Prostate gland (tissue), 2 donors: ENCODE measurements around the gene FAM186B. TPM values are rescaled to one million over a fixed set of nuclear protein-coding genes. Genes with fewer than 3 reads are reported as not detected.

Experiments
- DNase-seq: peaks from one replicate; pipeline ENCODE4 v3.0.0-alpha.2; 2019; ENCODE audit warnings: low spot score
- H3K27ac ChIP-seq, 2 donors: fragments of 200-600 bp; sonication (generic); 2 replicates each; pipeline ENCODE4 v1.5.1; 2017 to 2019
- H3K27me3 ChIP-seq: fragments of 200-600 bp; sonication (generic); replicated peaks from 2 replicates; pipeline ENCODE4 v1.5.1; 2019; ENCODE audit not compliant: insufficient read depth
- H3K36me3 ChIP-seq, 2 donors: fragments of 200-600 bp; sonication (generic); 1 replicate in 1 of 2; 2 replicates in 1 of 2; pipeline versions ENCODE4 v1.5.1 to v1.8.1; 2017 to 2019
- H3K4me1 ChIP-seq: fragments of 200-600 bp; sonication (generic); replicated peaks from 2 replicates; pipeline ENCODE4 v1.5.1; 2019
- H3K4me3 ChIP-seq, 2 donors: fragments of 200-600 bp; sonication (generic); 2 replicates each; pipeline ENCODE4 v1.5.1; 2017 to 2019
- H3K9me3 ChIP-seq: fragments of 200-600 bp; sonication (generic); 2 replicates; pipeline ENCODE4 v1.5.1; 2017
- POLR2A ChIP-seq: fragments of 450-650 bp; IDR thresholded peaks from one replicate; pipeline ENCODE4 v1.6.1; 2016; ENCODE audit warnings: antibody characterized with exemption, mild to moderate bottlenecking
- POLR2AphosphoS5 ChIP-seq: sonication (generic); formaldehyde crosslinking; IDR thresholded peaks from one replicate; pipeline ENCODE4 v1.6.1; 2017; ENCODE audit warnings: antibody characterized with exemption
- WGBS: methylation state at CpG from one replicate; pipeline ENCODE4 v1.1.5; 2018; 5-methylcytosine and 5-hydroxymethylcytosine counted together
- intact Hi-C: fragments of 100-400 bp; cut with DNase I; formaldehyde crosslinking; loops from one replicate; pipeline ENCODE4 v1.14.2; 2022
- total RNA-seq, 2 donors: library from RNA; depleted of rRNA; stranded (reverse); fragments of >200 nt; gene quantifications; one replicate each; pipeline ENCODE4 v1.1.0, GENCODE V29; 2016
- TF ChIP-seq, protein P1 (sequence below), 4 experiments: fragments of 200-600 bp in 2 of 4; fragments of 450-650 bp in 2 of 4; sonication (generic) in 2 of 4; IDR thresholded peaks; 1 replicate in 3 of 4; 2 replicates in 1 of 4; pipeline ENCODE4 v1.5.1; 2016 to 2019; ENCODE audit warnings: antibody characterized with exemption in 4 of 4, mild to moderate bottlenecking in 2 of 4, moderate library complexity in 2 of 4

FAM186B gene
- total RNA-seq, 2 donors from 2014 or later = 0.23 to 10.0 TPM

DNA sequence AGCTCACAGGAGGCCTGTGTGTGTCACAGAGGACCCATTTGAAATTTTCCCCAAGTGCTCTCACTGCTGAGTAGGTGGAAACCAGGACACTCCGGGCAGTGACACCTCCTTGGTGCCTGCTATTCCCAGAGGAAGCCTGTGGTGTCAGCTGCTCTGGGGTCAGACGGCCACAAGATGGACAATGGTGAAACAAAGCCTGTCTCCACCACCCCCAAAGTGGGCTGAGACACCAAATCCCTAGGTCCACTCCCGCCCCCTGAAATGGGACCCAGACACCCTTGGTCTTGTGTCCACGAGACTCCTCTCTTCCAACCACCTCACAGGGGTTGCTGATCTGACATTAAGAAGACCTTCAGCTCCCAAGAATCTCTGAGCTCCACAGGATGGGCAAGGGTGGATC lies 59.6 kb downstream of the FAM186B start:
- intact Hi-C loops = no loop called here
- no peaks in the 10 kb centered on the region for H3K9me3 ChIP-seq
- TF ChIP-seq, protein P1, sequence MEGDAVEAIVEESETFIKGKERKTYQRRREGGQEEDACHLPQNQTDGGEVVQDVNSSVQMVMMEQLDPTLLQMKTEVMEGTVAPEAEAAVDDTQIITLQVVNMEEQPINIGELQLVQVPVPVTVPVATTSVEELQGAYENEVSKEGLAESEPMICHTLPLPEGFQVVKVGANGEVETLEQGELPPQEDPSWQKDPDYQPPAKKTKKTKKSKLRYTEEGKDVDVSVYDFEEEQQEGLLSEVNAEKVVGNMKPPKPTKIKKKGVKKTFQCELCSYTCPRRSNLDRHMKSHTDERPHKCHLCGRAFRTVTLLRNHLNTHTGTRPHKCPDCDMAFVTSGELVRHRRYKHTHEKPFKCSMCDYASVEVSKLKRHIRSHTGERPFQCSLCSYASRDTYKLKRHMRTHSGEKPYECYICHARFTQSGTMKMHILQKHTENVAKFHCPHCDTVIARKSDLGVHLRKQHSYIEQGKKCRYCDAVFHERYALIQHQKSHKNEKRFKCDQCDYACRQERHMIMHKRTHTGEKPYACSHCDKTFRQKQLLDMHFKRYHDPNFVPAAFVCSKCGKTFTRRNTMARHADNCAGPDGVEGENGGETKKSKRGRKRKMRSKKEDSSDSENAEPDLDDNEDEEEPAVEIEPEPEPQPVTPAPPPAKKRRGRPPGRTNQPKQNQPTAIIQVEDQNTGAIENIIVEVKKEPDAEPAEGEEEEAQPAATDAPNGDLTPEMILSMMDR (IDR thresholded peaks at IDR 0.05) = no peak
- TF ChIP-seq POLR2A (no peak), POLR2AphosphoS5 (no peak)
- no peaks in the 10 kb centered on the region for H3K4me1 ChIP-seq
- H3K27me3 ChIP-seq = no peaks in the 10 kb centered on the region
- H3K36me3 ChIP-seq = no peaks in the 10 kb centered on the region
- H3K27ac ChIP-seq = no peak overlapping the region
- no peak overlapping the region for H3K4me3 ChIP-seq
- no peak for DNase-seq
- 87% methylated on average over 4 of the region's 4 CpGs for WGBS

DNA sequence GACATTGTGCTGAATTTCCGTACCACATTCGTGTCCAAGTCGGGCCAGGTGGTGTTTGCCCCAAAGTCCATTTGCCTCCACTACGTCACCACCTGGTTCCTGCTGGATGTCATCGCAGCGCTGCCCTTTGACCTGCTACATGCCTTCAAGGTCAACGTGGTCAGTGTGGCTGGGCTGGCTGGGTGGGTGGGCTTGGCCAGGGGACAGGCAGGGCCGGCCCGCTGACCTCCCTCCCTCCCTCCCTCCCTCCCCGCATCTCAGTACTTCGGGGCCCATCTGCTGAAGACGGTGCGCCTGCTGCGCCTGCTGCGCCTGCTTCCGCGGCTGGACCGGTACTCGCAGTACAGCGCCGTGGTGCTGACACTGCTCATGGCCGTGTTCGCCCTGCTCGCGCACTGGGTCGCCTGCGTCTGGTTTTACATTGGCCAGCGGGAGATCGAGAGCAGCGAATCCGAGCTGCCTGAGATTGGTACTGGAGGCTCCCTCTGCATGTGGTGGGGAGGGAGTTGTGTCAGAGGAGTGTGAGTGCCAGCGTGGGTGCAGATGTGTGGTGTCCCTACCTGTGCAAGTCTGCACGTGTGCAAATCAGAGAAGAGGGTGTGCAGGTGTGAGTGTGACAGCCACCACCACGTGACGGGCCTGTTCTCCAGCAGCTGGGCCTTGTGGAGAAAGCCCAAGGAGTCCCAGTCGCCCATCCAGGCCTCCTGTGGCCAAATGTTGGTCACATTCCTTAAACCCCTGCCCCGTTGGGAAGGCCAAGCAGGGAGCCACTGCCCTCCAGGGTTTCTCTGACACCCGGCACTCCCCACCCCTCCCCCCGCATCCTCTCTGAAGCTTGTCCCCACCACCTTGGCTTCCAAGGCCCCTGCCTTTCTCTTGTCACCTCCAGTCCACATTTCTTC lies 61.3 kb downstream of the FAM186B start:
- 63% methylated on average over 39 of the region's 39 CpGs for WGBS
- Histone ChIP-seq H3K9me3 (no peaks in the 10 kb centered on the region), H3K4me3 (no peak overlapping the region), H3K27me3 (no peaks in the 10 kb centered on the region), H3K36me3 (no peaks in the 10 kb centered on the region), H3K4me1 (no peaks in the 10 kb centered on the region), H3K27ac (no peak overlapping the region)
- DNase-seq = no peak
- TF ChIP-seq POLR2A = no peak
- intact Hi-C loops = no loop called here

DNA sequence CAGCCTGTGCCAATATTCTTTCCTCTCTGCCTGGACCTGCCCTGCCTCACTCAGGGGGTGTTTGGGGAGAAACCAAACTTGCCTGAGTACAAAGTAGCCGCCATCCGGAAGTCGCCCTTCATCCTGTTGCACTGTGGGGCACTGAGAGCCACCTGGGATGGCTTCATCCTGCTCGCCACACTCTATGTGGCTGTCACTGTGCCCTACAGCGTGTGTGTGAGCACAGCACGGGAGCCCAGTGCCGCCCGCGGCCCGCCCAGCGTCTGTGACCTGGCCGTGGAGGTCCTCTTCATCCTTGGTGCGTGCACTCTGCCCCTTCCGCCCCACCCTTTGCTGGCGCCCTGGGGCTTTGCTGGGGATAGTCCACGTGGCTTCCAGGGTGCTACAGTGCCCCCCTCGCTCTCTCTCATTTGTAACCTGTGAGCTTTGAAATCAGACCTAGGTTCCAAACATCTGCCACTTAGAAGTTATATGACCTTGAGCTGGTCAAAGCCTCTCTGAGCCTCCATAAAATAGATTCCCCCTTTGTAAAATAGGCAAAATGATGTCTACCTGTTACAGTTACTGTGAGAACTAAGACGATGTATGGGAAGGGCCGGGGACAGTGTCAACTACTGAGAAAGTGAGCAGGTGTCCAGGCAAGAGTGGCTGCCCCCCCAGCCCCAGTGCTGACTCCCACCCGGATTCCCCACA lies 62.1 kb downstream of the FAM186B start:
- Histone ChIP-seq H3K4me3 (no peak overlapping the region), H3K27me3 (no peaks in the 10 kb centered on the region), H3K9me3 (no peaks in the 10 kb centered on the region), H3K27ac (no peak overlapping the region), H3K4me1 (no peaks in the 10 kb centered on the region), H3K36me3 (no peaks in the 10 kb centered on the region)
- DNase-seq = no peak
- WGBS = 63% methylated on average over 20 of the region's 20 CpGs
- intact Hi-C loops = no loop called here
- no peak for TF ChIP-seq POLR2A

DNA sequence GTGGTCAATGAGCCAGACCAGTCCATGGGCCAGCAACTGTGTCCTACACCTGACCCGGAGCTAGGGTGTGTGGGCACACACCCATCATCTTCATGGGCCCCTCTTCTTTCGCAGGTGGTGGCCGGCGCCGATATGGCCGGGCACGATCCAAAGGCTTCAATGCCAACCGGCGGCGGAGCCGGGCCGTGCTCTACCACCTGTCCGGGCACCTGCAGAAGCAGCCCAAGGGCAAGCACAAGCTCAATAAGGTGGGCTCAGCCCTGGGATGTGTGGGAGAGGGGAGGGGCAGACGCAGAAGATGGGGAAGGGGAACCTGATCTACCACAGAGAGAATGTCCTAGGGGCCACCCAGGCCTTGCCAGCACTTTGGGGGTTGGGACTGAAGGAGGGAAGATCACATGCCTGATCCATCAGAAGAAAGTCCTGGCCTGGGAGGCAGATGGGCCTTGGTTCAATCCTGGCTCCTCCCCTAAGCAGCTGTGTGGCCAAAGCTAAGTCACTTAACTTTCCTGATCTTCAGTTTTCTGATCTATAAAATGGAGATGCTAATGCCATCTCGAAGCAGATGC lies 62.8 kb downstream of the FAM186B start:
- no peaks in the 10 kb centered on the region for H3K9me3 ChIP-seq
- H3K4me1 ChIP-seq = peaks cover 4% of the 10 kb centered on the region
- no peaks in the 10 kb centered on the region for H3K36me3 ChIP-seq
- 91% methylated on average over 15 of the region's 15 CpGs for WGBS
- TF ChIP-seq POLR2AphosphoS5 = no peak
- TF ChIP-seq, protein P1 (IDR thresholded peaks at IDR 0.05) = no peak
- no peak for TF ChIP-seq POLR2A
- no peaks in the 10 kb centered on the region for H3K27me3 ChIP-seq
- no peak overlapping the region for H3K27ac ChIP-seq
- H3K4me3 ChIP-seq = no peak overlapping the region
- DNase-seq = no peak
- intact Hi-C loops = no loop called here

DNA sequence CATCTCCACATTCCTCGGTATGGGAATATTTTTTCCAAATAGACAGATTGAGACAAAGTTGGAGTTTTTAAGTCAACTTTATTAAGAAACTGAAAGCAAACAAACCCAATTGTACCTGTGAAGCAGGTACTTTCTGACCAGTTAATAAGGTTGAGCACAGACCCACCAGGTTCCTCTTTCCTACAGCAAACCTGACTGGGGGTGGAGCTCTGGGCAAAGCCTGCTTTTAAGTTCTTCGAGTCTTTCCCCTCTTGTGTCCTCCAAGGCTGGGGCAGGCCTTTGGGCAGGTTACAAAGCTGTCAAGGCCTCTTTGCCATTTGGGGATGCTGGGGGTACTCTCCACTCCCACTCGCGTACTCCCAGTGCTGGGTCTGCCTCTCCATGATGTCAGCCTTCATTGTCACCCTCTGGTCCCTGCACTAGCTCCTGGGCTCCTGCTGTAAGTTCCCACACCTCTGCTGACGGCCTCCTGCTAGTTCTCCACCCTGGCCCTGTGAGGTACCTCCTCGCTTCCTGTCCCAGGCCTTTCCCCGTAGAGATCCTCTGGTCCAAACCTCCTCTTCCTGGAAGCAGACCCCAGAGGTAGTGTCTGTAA lies 63.4 kb downstream of the FAM186B start:
- H3K27ac ChIP-seq = no peak overlapping the region
- 87% methylated on average over 7 of the region's 7 CpGs for WGBS
- no peaks in the 10 kb centered on the region for H3K36me3 ChIP-seq
- no peak for DNase-seq
- TF ChIP-seq POLR2AphosphoS5 (no peak), POLR2A (no peak)
- TF ChIP-seq, protein P1 (IDR thresholded peaks at IDR 0.05) = no peak
- intact Hi-C loops = no loop called here
- H3K4me3 ChIP-seq = no peak overlapping the region
- H3K27me3 ChIP-seq = no peaks in the 10 kb centered on the region
- H3K9me3 ChIP-seq = no peaks in the 10 kb centered on the region
- peaks cover 4% of the 10 kb centered on the region for H3K4me1 ChIP-seq
